Nephron progenitor cell (in vitro differentiated cells): ENCODE measurements around the gene TRIM9.

Experiments used
- DNase-seq: peaks from one replicate; pipeline ENCODE4 v3.0.0; 2021
- H3K27ac Mint-ChIP-seq: 2 replicates; pipeline ENCODE4 v1.8.0; 2021; ENCODE audit warnings: mild to moderate bottlenecking, moderate library complexity, mixed read lengths
- H3K27me3 Mint-ChIP-seq: 2 replicates; pipeline ENCODE4 v1.8.0; 2021; ENCODE audit warnings: mild to moderate bottlenecking, low read depth, mixed read lengths; ENCODE audit not compliant: poor library complexity
- H3K36me3 Mint-ChIP-seq: 2 replicates; pipeline ENCODE4 v1.8.0; 2021; ENCODE audit warnings: low read depth, mixed read lengths
- H3K4me1 Mint-ChIP-seq: 2 replicates; pipeline ENCODE4 v1.8.0; 2021; ENCODE audit warnings: mixed read lengths
- H3K4me3 Mint-ChIP-seq: 2 replicates; pipeline ENCODE4 v1.8.0; 2021; ENCODE audit warnings: mild to moderate bottlenecking, moderate library complexity, mixed read lengths
- H3K9me3 Mint-ChIP-seq: 2 replicates; pipeline ENCODE4 v1.8.0; 2021; ENCODE audit warnings: mild to moderate bottlenecking, moderate library complexity, mixed read lengths
- CTCF ChIP-seq: fragments of 200-600 bp; sonication (generic); IDR thresholded peaks from 2 replicates; pipeline ENCODE4 v1.5.0; 2021; ENCODE audit warnings: antibody characterized with exemption

The TRIM9 gene

GRCh38 chr14:50977863-50978528, 116.9 kb downstream of the TRIM9 start:
- no peaks in the 10 kb centered on the region for H3K9me3 Mint-ChIP-seq
- H3K27ac Mint-ChIP-seq: no peak overlapping the region
- peaks cover 6% of the 10 kb centered on the region for H3K27me3 Mint-ChIP-seq

GRCh38 chr14:50974118-50974517, 120.8 kb downstream of the TRIM9 start:
- Mint-ChIP-seq H3K4me1 (no peaks in the 10 kb centered on the region), H3K27me3 (peaks cover 4% of the 10 kb centered on the region), H3K27ac (no peak overlapping the region), H3K36me3 (no peaks in the 10 kb centered on the region), H3K4me3 (no peak overlapping the region), H3K9me3 (no peaks in the 10 kb centered on the region)
- no peak for TF ChIP-seq CTCF
- no peak for DNase-seq

More at GRCh38 chr14:50977863-50978528, 116.9 kb downstream of the TRIM9 start:
- H3K4me1 Mint-ChIP-seq: no peaks in the 10 kb centered on the region
- no peak for TF ChIP-seq CTCF
- H3K36me3 Mint-ChIP-seq: no peaks in the 10 kb centered on the region
- H3K4me3 Mint-ChIP-seq: no peak overlapping the region
- DNase-seq: no peak

GRCh38 chr14:50972734-50973133, 122.2 kb downstream of the TRIM9 start:
- Mint-ChIP-seq H3K9me3 (no peaks in the 10 kb centered on the region), H3K27ac (no peak overlapping the region), H3K4me3 (no peak overlapping the region), H3K36me3 (no peaks in the 10 kb centered on the region), H3K4me1 (no peaks in the 10 kb centered on the region), H3K27me3 (no peaks in the 10 kb centered on the region)
- DNase-seq: no peak
- no peak for TF ChIP-seq CTCF

GRCh38 chr14:50970886-50971781, 123.8 kb downstream of the TRIM9 start:
- no peaks in the 10 kb centered on the region for H3K36me3 Mint-ChIP-seq
- H3K4me3 Mint-ChIP-seq: no peak overlapping the region
- no peaks in the 10 kb centered on the region for H3K27me3 Mint-ChIP-seq
- H3K27ac Mint-ChIP-seq: no peak overlapping the region
- TF ChIP-seq CTCF: no peak
- H3K9me3 Mint-ChIP-seq: no peaks in the 10 kb centered on the region
- DNase-seq: no peak
- no peaks in the 10 kb centered on the region for H3K4me1 Mint-ChIP-seq

GRCh38 chr14:50967790-50968189, 127.1 kb downstream of the TRIM9 start:
- no peak for TF ChIP-seq CTCF
- Mint-ChIP-seq H3K36me3 (no peaks in the 10 kb centered on the region), H3K9me3 (no peaks in the 10 kb centered on the region), H3K27me3 (peaks cover 2% of the 10 kb centered on the region), H3K27ac (no peak overlapping the region), H3K4me3 (no peak overlapping the region), H3K4me1 (no peaks in the 10 kb centered on the region)
- no peak for DNase-seq
